Measurements from ENCODE around the gene PMS1.
"Not testable (repeated sequence)": the region's sequence is repeated elsewhere in the genome, so short reads cannot be mapped to it uniquely, and the experiment has no call there.

PMS1 gene

GRCh38 chr2:189818249-189819038 lies 34.2 kb downstream of the PMS1 start:
- no peak for DNase-seq

- no peak for DNase-seq
Observed at GRCh38 chr2:189819297-189819704, 35.1 kb downstream of the PMS1 start.

- DNase-seq = no peak
Observed at GRCh38 chr2:189821953-189822748, 37.9 kb downstream of the PMS1 start.

DNA sequence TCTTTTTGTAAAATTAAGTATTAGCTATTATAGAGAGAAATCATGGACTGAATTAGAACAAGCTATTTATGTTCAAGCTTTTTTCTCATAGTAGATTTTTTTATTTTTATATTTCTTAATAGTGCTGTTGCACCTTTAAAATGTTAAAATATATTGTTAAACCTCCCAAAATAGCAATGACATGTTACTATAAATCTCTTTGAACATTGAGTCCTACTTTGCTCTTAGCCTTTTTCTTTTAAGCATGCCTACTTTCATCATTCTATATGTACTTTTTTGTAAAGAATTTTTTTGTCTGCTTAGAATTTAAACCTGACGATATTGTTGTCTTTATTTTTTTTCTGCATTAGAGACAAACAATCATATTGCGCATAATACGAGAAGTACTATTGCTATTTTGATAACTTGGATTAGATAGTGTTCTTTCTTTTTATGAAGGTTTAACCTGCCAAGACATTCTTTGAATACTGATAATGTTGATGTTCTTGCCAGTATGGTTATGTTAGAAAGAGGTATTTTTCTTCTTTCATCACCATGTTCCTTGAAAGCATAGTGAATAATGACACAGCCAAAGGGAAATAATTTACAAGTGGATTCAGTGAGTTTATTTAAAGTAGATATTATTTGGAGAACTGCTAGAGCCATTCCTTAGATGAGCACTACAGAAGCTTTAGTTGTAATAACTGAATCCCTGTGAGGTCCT lies 40.6 kb downstream of the PMS1 start:
- no peak for DNase-seq

DNA sequence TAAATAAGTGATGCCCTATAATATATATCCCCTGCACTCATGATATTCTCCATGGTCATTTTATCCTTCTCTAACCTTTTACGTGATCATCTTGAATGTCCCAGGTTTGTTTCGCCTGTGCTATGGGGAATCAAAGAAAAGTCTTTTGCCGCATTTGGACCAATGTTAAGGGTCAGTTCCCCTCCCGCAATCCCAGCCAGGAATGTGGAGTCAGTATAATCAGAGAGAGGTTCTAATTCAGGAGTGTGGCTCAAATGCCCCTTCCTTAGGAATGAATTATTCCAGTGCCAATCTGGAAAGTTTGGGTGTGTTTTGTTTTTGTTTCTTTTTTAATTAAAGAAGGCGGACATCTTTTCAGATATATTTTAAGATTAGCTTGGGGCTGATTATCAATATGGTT lies 41.8 kb downstream of the PMS1 start:
- no peak for DNase-seq

- DNase-seq = no peak
Observed at GRCh38 chr2:189829102-189829833, 45.0 kb downstream of the PMS1 start.

DNA sequence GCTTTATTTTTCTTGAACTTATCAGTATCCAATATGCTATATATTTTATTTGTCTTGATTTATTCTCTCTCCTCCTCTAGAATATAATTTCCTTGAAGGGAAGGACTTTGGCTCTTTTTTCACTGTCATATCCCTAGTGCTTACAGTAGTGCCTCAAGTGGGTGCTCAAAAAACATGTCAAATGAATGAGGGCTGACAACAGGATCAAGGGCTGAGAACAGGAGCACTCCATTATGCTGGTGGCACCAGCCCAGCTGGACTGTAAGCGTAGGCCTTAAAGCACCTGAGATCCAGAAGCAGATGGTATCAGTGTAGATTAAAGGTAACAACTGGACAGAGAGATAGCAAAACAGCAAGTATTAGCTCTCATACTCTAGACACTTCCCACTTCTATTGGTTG lies 46.3 kb downstream of the PMS1 start:
- peak; percentile 93 for DNase-seq

DNA sequence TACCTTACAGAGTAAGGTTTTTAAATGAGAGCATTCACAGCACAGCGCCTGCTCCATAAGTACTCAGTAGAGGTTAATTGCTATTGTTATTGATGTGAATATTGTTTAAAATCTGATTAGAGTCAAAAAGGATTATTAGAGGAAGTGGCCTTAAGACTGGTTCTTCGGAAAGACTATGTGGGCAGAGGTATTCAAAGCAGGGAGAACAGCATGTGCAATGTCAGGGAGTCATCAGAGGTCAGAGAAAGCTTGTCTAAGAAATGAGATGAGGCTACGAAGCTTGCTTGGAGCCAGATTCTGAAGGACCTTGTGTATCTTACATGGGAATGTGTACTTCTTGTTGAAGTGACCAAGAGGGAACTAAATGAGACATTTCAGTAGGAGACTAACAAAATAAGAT lies 49.8 kb downstream of the PMS1 start:
- DNase-seq = no peak

- not testable (repeated sequence) for DNase-seq
Observed at GRCh38 chr2:189834642-189835041, 50.4 kb downstream of the PMS1 start.

- DNase-seq = no peak
Observed at GRCh38 chr2:189835855-189836558, 51.8 kb downstream of the PMS1 start.

- peak; percentile 43 for DNase-seq
Observed at GRCh38 chr2:189836644-189837043, 52.4 kb downstream of the PMS1 start.

- no peak for DNase-seq
Observed at GRCh38 chr2:189837326-189837725, 53.1 kb downstream of the PMS1 start.

DNA sequence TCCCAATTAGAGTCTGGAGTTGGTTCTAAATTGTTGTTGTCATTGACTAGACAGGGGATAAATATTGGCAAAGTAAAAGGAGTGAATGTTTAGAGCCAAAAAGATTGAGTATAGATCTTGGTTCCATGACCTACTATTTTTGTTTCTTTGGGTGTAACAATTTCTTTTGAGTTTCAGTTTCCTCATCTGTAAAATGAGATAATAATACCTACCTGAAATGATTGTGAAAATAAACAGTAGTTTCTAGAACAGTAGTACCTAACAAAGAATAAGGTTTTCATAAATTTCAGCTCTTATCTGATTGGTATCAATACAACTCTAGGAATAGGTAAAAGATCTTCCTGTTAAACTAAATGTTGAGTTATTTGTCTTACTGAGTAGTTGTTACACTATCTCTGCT lies 56.8 kb downstream of the PMS1 start:
- DNase-seq = no peak

DNA sequence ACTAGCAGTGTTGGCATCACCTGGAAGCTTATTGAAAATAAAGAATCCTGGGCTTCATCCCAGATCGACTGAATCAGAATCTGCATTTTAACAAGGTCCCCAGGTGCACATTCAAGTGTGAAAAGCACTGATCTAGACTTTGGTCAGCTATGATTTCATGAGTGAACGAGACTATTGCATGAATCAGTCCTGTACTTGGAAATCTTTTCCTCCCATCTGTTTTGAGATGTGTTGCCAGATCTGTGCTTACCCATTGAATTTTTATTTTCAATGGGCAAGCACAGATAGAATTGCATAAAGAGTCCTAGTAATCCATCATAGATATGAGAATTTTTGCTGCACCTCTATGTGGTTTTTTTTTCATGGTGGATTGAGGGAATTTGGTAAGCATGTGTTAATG lies 64.0 kb downstream of the PMS1 start:
- DNase-seq = no peak

DNA sequence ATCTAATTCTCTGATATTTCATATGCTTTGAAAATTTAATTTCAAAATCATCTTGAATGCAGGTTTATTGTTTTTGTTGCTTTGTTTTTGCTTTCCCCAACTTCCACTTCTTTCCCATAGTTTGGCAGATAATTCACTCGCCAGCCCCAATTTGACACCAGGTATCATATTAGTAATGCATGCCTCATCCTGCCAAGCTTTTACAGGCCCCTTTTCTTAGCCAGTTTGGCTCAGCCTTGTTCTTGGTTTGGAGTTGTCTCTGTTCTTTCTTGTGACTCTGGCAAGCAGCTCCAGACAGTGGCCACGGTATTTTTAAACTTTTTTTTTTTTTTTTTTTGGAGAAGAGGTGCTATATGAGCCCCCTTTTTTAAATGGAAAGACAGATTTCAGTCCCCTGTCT lies 65.3 kb downstream of the PMS1 start:
- DNase-seq = no peak

DNA sequence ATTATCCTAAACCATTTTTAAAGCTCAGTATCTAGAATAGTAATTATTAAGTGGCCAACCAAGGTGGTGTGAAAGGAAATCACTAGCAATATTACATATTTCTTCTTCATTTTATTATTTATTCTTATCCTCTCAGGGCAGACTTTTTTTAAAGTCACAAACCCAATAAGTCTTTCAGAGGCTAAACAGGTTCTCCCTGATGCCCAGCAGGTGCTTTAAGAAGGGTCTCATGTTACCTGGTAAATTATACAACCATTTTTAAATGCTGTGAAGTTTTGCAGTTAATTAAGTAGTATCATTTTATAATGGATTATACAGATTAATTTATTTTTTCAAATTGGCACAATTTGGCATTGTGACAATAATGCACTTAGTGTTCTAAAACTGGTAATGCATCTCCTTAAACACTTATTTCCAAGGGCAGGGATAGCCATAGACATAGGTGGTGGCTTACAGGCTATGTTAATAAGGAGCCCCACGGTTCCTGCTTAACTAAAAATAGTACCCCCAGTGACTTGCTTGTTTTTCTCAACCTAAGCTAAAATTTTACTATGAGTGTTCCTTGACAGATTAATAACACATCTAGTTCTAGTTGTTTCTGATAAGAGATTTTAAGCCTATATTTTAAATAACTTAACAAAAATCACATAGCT lies 67.0 kb downstream of the PMS1 start:
- DNase-seq = no peak

DNA sequence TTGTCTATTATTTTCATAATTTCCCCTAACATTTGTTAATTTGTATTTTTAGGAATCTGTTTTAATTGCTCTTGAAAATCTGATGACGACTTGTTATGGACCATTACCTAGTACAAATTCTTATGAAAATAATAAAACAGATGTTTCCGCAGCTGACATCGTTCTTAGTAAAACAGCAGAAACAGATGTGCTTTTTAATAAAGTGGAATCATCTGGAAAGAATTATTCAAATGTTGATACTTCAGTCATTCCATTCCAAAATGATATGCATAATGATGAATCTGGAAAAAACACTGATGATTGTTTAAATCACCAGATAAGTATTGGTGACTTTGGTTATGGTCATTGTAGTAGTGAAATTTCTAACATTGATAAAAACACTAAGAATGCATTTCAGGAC lies 69.9 kb downstream of the PMS1 start:
- no peak for DNase-seq

- no peak for DNase-seq
Observed at GRCh38 chr2:189854940-189855339, 70.7 kb downstream of the PMS1 start.

DNA sequence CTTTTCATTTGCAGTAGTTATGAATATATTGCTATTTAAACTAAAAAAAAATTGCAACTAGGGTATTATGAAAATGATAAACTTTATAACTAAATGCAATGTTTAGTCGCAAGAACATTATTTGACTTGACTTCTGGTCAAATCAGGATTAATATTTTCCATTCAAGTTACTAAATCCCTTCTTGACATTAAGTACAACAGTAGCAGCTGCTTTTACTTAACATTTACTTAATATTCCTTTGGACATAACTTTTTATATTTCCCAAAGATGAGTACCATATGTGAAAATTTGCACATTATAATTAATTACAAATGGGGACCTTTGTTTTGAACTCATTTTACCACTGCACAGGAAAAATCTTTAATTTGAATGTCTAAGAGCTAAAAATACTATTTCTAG lies 74.0 kb downstream of the PMS1 start:
- DNase-seq = no peak

DNA sequence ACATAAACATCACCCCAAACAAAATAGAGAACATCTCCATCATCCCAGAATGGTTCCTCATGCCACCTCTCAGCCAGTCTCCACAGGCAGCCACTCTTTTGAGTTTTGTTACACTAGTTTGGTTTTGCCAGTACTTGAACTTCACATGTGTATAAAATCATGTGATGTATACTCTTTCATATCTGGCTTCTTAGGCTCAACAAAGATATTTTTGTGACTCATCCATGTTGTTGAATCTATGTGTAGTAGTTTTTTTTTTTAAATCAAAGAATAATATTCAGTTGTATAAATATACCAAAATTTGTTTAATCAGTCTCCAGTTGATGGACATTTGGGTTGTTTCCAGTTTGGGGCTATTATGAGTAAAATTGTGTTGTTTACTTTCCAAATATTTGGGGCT lies 75.9 kb downstream of the PMS1 start:
- no peak for DNase-seq

DNA sequence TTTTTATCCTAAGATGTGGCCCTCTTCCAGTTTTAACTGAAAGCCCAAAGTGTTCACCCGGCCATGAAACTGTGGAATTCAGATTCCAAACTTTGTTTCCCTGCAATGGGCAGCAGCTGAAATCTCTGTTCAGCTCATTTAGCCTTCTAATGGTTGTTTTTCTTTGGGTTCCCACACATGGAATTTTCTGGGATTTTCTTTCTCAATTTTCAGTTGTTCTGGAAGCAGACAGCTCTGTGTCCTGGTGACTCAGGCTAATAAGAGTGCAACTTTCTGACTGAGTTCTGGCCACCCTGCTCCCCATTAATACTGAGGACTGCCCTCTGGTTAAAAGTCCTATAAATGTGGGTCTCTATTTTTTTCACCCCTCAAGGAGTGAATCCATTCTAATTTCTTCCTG lies 78.5 kb downstream of the PMS1 start:
- no peak for DNase-seq

DNA sequence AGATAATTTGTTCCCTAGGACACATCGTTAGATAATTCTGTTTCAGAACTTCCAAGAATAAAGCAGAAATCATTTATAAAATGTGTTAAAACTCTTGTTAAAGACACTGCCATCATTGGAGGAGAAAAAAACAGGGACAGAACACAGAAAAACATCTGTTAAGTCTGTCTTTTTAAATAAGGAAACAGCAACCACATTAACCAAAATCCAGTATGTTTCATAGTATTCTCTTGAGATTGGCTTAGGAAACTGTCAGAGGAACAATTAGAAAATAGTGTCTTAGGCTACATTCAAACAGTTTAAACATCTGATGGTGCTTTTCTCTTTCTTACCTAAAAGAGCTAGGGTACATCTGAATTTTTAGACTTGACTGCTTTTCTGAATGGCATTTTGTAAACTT lies 81.6 kb downstream of the PMS1 start:
- no peak for DNase-seq

Data from NCI-H2029 treated with DMSO at 0.1 percent for 48 hours (cell line).